ENCODE data around the gene MAPRE3. TPM values are rescaled to one million over a fixed set of nuclear protein-coding genes. Genes with fewer than 3 reads are reported as not detected.

MAPRE3 gene
- total RNA-seq, 1 donor, result 3.0 TPM

GRCh38 chr2:26982102-26982742 is 11.8 kb downstream of the MAPRE3 start:
- peak in 2 of 3 donors; percentile 60 to 81 for DNase-seq (ENCODE audit: low read depth in 2 of 3, low spot score in 2 of 3)

GRCh38 chr2:26983746-26984145 is 13.3 kb downstream of the MAPRE3 start:
- no peak for DNase-seq (ENCODE audit: low read depth in 2 of 3, low spot score in 2 of 3)

DNA sequence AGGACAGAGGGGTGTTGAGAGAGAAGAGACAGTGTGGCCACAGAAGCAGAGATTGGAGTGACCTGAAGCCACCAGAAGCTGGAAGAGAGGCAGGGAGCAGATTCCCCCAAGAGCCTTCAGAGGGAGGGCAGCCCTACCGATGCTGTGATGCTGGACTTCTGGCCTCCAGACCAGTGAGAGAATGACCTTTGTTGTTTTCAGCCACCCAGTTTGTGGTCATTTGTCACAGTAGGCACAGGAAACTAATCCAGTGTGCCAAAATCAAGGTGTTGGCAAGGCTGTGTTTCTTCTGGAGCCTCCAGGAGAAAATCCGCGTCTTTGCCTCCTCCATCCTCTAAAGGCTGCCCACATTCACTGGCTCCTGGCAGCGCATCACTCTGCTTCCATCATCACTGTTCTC is 15.4 kb downstream of the MAPRE3 start:
- no peak for DNase-seq (ENCODE audit: low read depth in 2 of 3, low spot score in 2 of 3)

- DNase-seq (ENCODE audit: low read depth in 2 of 3, low spot score in 2 of 3), result no peak
These were observed 16.1 kb downstream of the MAPRE3 start for GRCh38 chr2:26986576-26986975.

- DNase-seq (ENCODE audit: low read depth in 2 of 3, low spot score in 2 of 3), result no peak
These were observed 17.8 kb downstream of the MAPRE3 start for GRCh38 chr2:26988058-26988860.

DNA sequence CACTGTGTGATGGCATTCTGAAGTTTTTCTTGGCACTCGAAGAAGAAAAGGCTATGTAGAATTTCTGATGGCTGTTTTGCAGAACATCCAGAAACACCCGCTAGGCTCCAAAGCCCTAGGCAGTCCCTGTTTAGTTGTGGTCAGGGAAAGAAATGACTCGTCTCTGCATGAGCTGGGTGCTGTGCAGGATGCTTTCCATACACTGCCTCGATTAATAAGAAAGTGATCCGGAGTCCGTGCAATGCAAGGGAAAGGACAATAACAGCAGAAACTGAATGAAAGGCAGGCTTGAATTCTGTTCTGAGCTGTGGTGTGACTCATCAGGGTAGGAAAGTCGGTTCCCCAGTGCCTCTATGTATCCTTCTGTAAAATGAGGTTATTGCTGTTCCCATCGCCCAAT is 18.7 kb downstream of the MAPRE3 start:
- no peak for DNase-seq (ENCODE audit: low read depth in 2 of 3, low spot score in 2 of 3)

- no peak for DNase-seq (ENCODE audit: low read depth in 2 of 3, low spot score in 2 of 3)
These were observed 21.3 kb downstream of the MAPRE3 start for GRCh38 chr2:26991717-26992116.

DNA sequence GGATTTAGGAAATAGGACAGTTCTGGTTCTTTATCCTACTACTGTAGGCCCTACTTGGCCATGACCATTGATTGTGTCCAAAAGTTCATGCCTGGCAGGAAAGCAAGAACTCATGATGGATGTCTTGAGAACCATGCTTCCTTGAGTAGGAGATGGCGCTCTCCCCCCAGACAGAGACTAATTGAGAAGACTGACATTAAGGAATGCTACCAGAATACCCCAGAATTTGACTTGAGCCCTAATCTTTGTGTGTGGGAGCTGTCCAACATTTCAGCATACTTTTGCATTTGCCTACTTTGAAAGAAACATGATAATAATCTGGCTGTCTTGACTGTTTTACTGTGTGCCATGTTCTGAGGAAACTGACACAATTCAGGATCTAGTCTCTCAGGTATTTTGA is 23.3 kb downstream of the MAPRE3 start:
- peak in 1 of 3 donors; percentile 26 for DNase-seq (ENCODE audit: low read depth in 2 of 3, low spot score in 2 of 3)

DNA sequence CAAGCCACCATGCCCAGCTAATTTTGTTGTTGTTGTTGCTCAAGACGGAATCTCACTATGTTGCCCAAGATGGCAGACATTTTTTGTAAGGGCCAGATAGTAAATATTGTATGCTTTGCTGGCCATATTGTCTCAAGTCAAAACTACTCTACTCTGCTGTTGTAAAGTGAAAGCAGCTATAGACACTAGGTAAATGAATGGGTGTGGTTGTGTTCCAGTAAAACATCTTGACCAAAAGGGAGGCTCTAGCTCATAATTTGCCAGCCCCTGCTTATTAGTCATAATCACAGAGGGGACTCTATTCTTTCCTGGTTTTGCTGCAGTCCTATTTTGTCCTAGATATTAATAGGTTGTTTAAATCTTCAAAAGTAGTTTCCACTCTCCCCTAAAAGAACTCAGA is 24.5 kb downstream of the MAPRE3 start:
- no peak for DNase-seq (ENCODE audit: low read depth in 2 of 3, low spot score in 2 of 3)

DNA sequence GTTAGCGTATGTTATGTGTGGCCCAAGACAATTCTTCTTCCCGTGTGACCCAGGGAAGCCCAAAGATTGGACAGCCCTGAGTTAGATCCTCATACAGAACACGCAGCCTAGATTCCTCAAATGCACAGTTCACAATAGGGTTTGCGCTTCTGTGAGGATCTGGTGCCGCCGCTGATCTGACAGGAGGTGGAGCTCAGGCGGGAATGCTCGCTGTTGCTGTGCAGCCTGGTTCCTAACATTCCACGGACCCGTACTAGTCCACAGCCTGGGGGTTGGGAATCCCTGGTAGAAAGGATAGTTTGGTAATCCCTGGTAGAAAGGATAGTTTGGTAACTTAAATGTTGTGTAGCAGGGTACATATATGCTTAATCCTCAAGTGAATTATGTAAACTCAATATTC is 27.0 kb downstream of the MAPRE3 start:
- no peak for DNase-seq (ENCODE audit: low read depth in 2 of 3, low spot score in 2 of 3)

- no peak for DNase-seq (ENCODE audit: low read depth in 2 of 3, low spot score in 2 of 3)
These were observed 27.9 kb downstream of the MAPRE3 start for GRCh38 chr2:26998323-26998722.

DNA sequence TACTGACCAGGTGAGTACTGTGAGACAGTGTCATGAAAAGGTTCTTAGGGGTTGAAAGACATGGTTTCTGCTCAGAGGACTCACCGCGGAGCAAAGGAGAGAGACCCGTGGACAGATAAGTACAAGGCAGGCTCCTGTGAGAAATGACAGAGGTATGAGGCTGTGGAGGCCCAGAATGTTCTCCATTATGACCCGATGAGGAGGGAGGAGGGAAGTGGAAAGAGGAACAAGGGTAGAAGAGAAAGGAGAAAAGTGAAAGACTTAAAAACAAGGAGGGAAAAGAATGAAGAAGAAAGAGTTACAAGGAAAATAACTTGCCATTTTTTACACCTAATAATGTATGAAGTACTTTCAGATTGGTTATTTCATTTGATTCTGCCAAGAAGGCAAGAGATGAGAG is 29.8 kb downstream of the MAPRE3 start:
- DNase-seq (ENCODE audit: low read depth in 2 of 3, low spot score in 2 of 3), result peak in 1 of 3 donors; percentile 23

- DNase-seq (ENCODE audit: low read depth in 2 of 3, low spot score in 2 of 3), result no peak
These were observed 30.6 kb downstream of the MAPRE3 start for GRCh38 chr2:27000995-27001394.

GRCh38 chr2:27001950-27002349 is 31.5 kb downstream of the MAPRE3 start:
- DNase-seq (ENCODE audit: low read depth in 2 of 3, low spot score in 2 of 3), result no peak

DNA sequence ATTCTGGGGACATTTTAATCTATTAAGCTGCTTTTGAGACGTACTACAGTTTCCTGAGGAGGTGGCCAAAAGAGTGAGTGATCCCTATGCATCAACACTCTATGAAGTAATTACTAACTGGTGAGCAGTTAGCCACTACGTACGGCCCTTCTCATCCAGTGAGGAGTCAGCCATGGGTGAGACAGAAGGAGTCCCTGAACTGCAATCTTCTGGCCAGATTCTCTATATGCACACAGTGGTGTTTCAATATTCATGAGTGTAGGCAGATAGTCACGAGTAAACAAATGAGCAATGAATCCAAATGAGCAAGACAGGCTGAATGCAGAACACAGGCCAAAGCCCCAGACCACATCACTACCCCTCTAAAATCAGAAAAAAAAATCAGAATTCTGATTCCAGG is 32.6 kb downstream of the MAPRE3 start:
- DNase-seq (ENCODE audit: low read depth in 2 of 3, low spot score in 2 of 3), result no peak

DNA sequence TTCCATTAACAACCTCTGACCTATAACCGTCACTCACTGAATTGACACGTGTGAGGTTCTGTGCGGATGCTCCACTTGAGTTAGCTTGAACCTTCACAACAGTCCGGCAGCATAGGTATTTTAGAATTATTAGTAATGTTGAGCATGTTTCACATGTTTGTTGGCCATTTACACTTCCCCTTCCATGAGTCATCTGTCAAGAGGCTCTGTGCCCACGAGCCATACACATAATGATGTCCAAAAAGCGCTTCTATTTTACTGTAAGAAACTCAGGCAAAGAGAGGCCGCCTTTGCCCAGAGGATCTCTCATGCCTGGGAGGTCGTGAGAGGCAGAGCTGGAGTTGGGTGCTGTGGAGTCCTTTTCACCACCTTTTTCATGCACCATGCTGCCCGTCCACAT is 33.4 kb downstream of the MAPRE3 start:
- DNase-seq (ENCODE audit: low read depth in 2 of 3, low spot score in 2 of 3), result no peak

DNA sequence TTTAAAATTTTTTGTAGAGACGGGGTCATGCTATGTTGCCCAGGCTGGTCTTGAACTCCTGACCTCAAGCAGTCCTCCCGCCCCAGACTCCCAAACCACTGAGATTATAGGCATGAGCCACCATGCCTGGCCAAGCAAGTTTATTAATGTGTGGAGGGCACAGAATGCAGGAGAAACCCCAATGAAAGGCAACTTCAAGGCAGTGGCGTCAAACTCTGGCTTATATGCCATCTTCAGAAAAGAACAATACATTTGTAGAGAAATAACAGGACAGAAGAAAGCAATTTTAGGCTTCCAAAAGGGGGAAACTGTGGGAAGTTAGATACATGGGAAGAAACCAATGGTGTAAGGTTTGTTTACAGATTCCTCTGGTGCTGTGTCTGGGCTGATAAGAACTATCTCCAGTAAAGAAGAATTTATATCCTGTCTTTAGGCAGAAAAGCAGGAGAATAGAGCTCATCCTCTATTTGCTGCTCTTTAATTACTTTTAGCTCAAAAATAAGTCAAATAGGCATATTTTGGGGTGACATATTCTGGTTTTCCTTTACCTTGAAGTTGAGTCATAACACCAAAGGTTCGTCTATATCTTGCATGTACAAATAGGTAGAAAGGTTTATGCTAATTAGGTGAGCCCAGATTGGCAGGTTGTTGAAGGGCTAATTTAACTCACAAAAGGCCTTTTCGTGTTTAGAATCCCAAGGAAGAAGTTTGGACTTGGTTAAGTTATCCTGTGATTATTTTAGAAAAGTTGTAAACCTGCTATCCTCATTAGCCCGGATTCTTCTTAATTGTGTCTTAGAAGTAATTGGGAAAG is 36.4 kb downstream of the MAPRE3 start:
- no peak for DNase-seq (ENCODE audit: low read depth in 2 of 3, low spot score in 2 of 3)

DNA sequence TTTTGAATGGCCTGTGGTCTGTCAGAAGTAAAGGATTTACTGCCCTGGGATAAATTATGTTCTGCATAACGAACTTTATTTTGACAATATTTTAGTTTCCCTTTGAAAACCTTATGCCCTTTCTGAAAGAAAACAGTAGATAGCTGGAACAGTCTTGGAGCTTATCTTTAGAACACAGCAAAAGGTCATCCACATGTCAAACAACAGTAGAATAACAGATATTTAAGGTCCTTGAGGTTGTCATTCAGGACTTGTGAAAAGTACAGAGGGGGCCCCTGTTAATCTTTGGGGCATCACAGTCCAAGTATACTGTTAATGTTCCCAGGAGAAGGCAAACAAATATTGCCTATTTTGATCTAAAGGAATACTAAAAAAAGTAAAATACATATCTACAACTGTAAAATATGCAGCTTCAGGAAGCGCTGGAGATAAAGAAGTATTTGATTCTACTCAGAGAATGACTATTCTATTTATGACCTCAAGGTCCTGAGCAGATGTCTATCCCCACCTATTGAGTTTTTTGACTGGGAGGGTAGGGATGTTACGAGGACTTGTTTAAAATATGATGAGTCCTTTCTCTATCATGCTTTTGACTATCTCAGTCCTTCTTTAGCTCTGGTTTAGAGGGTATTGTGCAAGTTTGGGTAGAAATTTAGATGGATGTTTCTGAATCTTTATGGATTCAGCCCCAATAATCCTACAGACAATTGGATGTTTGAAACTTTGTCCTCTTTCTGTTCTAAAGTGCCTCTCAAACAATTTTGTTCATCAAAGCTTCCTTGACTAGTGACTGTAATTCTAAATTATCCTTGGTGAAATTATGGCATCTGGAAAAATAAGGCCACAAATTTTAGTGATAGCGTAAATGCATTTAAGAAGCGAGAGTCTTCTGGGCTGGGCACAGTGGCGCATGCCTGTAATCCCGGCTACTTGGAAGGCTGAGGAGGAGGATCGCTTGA is 37.3 kb downstream of the MAPRE3 start:
- no peak for DNase-seq (ENCODE audit: low read depth in 2 of 3, low spot score in 2 of 3)

GRCh38 chr2:27008678-27009077 is 38.2 kb downstream of the MAPRE3 start:
- no peak for DNase-seq (ENCODE audit: low read depth in 2 of 3, low spot score in 2 of 3)

GRCh38 chr2:27009083-27009482 is 38.6 kb downstream of the MAPRE3 start:
- DNase-seq (ENCODE audit: low read depth in 2 of 3, low spot score in 2 of 3), result no peak

All from hematopoietic multipotent progenitor cell (in vitro differentiated cells).